Measurements from ENCODE around the gene FHIT. TPM values are rescaled to one million over a fixed set of nuclear protein-coding genes. Genes with fewer than 3 reads are reported as not detected.

FHIT gene
- total and polyA plus RNA-seq, 11 donors: 4.2 to 26.8 (median 16.5) TPM

DNA sequence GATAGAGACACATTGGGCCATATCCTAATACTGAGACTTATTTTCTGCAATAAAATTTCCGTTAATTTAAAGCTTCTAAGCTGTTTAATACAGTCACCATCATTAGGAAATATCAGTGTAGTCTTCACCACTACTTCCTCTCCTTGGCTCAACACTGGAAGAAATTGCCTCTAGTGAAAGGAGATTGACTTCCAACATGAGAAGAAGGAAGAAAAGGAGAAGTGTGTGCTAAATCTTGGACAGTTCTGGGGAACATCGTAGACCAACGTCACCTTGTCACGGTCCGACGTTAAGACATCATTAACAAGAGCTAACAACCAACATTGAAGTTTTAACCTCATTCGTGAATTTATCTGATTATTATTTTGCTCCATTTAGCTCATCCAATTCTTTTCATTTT lies 1214.4 kb downstream of the FHIT start:
- ATAC-seq: no peak
- intact Hi-C loops (cut with DNase I): no loop called here
- Histone ChIP-seq H3K27me3 (no peaks in the 10 kb centered on the region), H3K27ac (no peak overlapping the region), H3K4me3 (no peak overlapping the region), H3K36me3 (no peaks in the 10 kb centered on the region), H3K9me3 (no peaks in the 10 kb centered on the region), H3K4me1 (no peaks in the 10 kb centered on the region)
- WGBS, 4 donors: 92 to 95% (median 94%) methylated on average over 7 of the region's 7 CpGs
- TF ChIP-seq POLR2A (IDR thresholded peaks at IDR 0.05): no peak
- TF ChIP-seq, protein P1, sequence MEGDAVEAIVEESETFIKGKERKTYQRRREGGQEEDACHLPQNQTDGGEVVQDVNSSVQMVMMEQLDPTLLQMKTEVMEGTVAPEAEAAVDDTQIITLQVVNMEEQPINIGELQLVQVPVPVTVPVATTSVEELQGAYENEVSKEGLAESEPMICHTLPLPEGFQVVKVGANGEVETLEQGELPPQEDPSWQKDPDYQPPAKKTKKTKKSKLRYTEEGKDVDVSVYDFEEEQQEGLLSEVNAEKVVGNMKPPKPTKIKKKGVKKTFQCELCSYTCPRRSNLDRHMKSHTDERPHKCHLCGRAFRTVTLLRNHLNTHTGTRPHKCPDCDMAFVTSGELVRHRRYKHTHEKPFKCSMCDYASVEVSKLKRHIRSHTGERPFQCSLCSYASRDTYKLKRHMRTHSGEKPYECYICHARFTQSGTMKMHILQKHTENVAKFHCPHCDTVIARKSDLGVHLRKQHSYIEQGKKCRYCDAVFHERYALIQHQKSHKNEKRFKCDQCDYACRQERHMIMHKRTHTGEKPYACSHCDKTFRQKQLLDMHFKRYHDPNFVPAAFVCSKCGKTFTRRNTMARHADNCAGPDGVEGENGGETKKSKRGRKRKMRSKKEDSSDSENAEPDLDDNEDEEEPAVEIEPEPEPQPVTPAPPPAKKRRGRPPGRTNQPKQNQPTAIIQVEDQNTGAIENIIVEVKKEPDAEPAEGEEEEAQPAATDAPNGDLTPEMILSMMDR (IDR thresholded peaks at IDR 0.05): no peak
- no peak for DNase-seq

DNA sequence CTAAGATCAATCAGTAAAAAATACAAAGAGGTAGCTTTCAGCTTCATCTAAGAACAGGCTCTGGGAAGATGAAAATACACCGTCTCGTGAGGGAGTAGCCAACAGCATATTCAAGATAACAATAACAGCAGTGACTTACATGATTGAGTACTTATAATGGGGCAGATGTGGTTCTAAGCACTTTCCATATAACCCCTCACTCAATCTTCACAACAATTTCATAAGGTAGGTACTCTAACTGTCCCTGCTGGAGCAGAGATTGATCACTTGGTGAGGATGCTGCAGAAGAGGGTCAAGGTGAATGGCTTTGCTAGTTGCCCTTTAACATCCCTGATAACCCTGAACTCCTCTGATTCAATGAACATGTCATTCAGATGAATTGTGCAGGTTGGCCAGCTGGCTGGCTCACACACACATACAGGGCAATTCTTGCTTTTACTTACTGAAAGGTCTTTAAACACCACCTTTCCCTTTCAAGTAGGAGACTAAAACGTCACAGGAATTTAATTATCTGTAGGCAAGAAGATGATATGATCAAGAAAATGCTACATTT lies 1217.3 kb downstream of the FHIT start:
- TF ChIP-seq, protein P1 (IDR thresholded peaks at IDR 0.05): no peak
- TF ChIP-seq POLR2A (IDR thresholded peaks at IDR 0.05): no peak
- ATAC-seq: no peak
- H3K4me1 ChIP-seq: no peaks in the 10 kb centered on the region
- no peaks in the 10 kb centered on the region for H3K36me3 ChIP-seq
- intact Hi-C loops (cut with DNase I): no loop called here
- H3K27ac ChIP-seq: no peak overlapping the region
- DNase-seq: no peak
- WGBS, 4 donors: 65 to 73% (median 71%) methylated on average over 3 of the region's 3 CpGs
- H3K4me3 ChIP-seq: no peak overlapping the region
- no peaks in the 10 kb centered on the region for H3K27me3 ChIP-seq
- H3K9me3 ChIP-seq: no peaks in the 10 kb centered on the region

DNA sequence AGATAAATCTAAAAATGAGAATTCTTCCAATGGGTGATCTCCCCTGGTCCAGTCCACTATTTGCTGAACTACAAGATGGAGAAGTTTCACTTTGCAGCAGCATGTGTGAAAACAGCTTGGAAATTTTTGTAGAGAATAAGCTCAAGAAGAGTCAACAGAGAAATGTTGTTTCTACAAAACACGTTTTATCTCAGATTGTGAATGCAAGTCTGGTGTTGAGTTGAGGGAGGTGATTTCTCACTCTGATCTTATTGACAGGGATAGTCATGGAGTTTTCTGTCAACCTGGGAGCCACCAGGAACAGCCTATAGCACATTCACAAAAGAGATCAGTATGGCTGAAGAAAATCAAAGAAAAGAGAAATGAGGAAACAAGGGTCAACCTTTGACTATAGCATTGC lies 1220.3 kb downstream of the FHIT start:
- Histone ChIP-seq H3K4me3 (no peak overlapping the region), H3K27me3 (no peaks in the 10 kb centered on the region), H3K4me1 (no peaks in the 10 kb centered on the region), H3K27ac (no peak overlapping the region), H3K36me3 (no peaks in the 10 kb centered on the region), H3K9me3 (no peaks in the 10 kb centered on the region)
- 69 to 88% (median 79%) methylated on average over 1 of the region's 1 CpG for WGBS, 4 donors
- intact Hi-C loops (cut with DNase I): no loop called here
- TF ChIP-seq, protein P1 (IDR thresholded peaks at IDR 0.05): no peak
- no peak for TF ChIP-seq POLR2A (IDR thresholded peaks at IDR 0.05)
- no peak for ATAC-seq
- DNase-seq: no peak

DNA sequence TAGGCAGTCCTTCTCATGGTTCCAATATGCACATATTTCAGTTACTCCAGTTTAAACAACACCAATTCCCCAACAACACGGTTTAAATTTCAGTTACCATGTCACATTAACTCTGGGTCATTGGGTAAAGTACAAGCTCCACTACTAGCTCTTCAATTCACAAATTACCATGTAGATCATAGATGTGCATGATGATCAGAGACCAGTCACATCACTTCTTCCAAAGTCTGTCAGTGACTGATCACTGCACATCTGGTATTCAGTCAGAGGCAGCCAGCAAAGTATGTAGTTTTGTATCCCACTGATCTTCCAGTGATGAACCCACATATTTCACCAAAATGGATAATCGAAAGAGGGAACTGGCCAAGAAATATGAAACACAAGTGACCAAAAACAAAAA lies 1223.0 kb downstream of the FHIT start:
- Histone ChIP-seq H3K9me3 (no peaks in the 10 kb centered on the region), H3K27ac (no peak overlapping the region), H3K4me1 (peaks cover 0 to 6% (median 0%) of the 10 kb centered on the region in 12 donors), H3K27me3 (no peaks in the 10 kb centered on the region), H3K4me3 (no peak overlapping the region), H3K36me3 (no peaks in the 10 kb centered on the region)
- ATAC-seq (no peak), DNase-seq (no peak)
- TF ChIP-seq, protein P1 (IDR thresholded peaks at IDR 0.05): no peak
- no peak for TF ChIP-seq POLR2A (IDR thresholded peaks at IDR 0.05)
- WGBS, 4 donors: 71 to 91% (median 87%) methylated on average over 2 of the region's 2 CpGs
- intact Hi-C loops (cut with DNase I): no loop called here
